Neutrophil (primary cell): ENCODE results near the gene SMAD6.

Experiments used
- H3K27ac ChIP-seq: fragments of 200-600 bp; sonication (generic); 2 replicates; pipeline ENCODE4 v1.5.1; 2016; ENCODE audit warnings: mild to moderate bottlenecking, moderate library complexity
- H3K27me3 ChIP-seq: fragments of 200-600 bp; sonication (generic); 2 replicates; pipeline ENCODE4 v1.6.0; 2016; ENCODE audit warnings: mild to moderate bottlenecking
- H3K36me3 ChIP-seq: fragments of 200-600 bp; sonication (generic); 2 replicates; pipeline ENCODE4 v1.5.1; 2017
- H3K4me1 ChIP-seq, 2 experiments: fragments of 200-600 bp in 1 of 2; sonication (generic) in 1 of 2; 1 replicate in 1 of 2; 2 replicates in 1 of 2; pipeline versions ENCODE4 v1.5.1 to v1.6.1; 2013 to 2016; ENCODE audit warnings: low read depth in 1 of 2, low read length in 1 of 2, mild to moderate bottlenecking in 1 of 2, moderate library complexity in 1 of 2; ENCODE audit not compliant: control insufficient read depth in 1 of 2, insufficient read depth in 1 of 2
- H3K4me3 ChIP-seq, 2 experiments: fragments of 200-600 bp in 1 of 2; sonication (generic) in 1 of 2; 1 replicate in 1 of 2; 2 replicates in 1 of 2; pipeline ENCODE4 v1.5.1; 2013 to 2016; ENCODE audit warnings: low read depth in 1 of 2, low read length in 1 of 2, mild to moderate bottlenecking in 1 of 2, moderate library complexity in 1 of 2
- H3K9me3 ChIP-seq: fragments of 200-600 bp; sonication (generic); 2 replicates; pipeline ENCODE4 v1.5.1; 2016
- CTCF ChIP-seq: fragments of 200-600 bp; sonication (generic); IDR thresholded peaks from 2 replicates; pipeline ENCODE4 v1.5.1; 2016; ENCODE audit warnings: antibody characterized with exemption

SMAD6 gene

GRCh38 chr15:66698971-66699370 lies 3.1 kb upstream of the SMAD6 start:
- TF ChIP-seq CTCF: no peak
- H3K36me3 ChIP-seq: no peaks in the 10 kb centered on the region
- peaks cover 25 to 26% of the 10 kb centered on the region in 2 experiments for H3K4me1 ChIP-seq

GRCh38 chr15:66700412-66700801 lies 1.6 kb upstream of the SMAD6 start:
- no peaks in the 10 kb centered on the region for H3K9me3 ChIP-seq
- TF ChIP-seq CTCF: no peak
- peaks cover 40% of the 10 kb centered on the region for H3K27me3 ChIP-seq
- peak overlapping the region; percentile 63 for H3K27ac ChIP-seq
- H3K36me3 ChIP-seq: no peaks in the 10 kb centered on the region
- H3K4me3 ChIP-seq: peak overlapping the region; percentile 86 to 91
- H3K4me1 ChIP-seq: peaks cover 28 to 30% of the 10 kb centered on the region in 2 experiments

More at GRCh38 chr15:66698971-66699370, 3.1 kb upstream of the SMAD6 start:
- Histone ChIP-seq H3K4me3 (no peak overlapping the region), H3K27ac (no peak overlapping the region), H3K9me3 (no peaks in the 10 kb centered on the region), H3K27me3 (peaks cover 26% of the 10 kb centered on the region)

GRCh38 chr15:66700802-66701421 lies 1.1 kb upstream of the SMAD6 start:
- peak overlapping the region; percentile 63 for H3K27ac ChIP-seq

GRCh38 chr15:66701422-66702034 lies 508 bp upstream of the SMAD6 start:
- Histone ChIP-seq H3K4me3 (peak overlapping the region; percentile 86 to 91), H3K36me3 (no peaks in the 10 kb centered on the region), H3K27ac (peak overlapping the region; percentile 63), H3K9me3 (no peaks in the 10 kb centered on the region), H3K27me3 (peaks cover 51% of the 10 kb centered on the region), H3K4me1 (peaks cover 28 to 30% of the 10 kb centered on the region in 2 experiments)
- no peak for TF ChIP-seq CTCF

More at GRCh38 chr15:66700802-66701421, 1.1 kb upstream of the SMAD6 start:
- Histone ChIP-seq H3K4me1 (peaks cover 28 to 30% of the 10 kb centered on the region in 2 experiments), H3K36me3 (no peaks in the 10 kb centered on the region), H3K27me3 (peaks cover 45% of the 10 kb centered on the region), H3K9me3 (no peaks in the 10 kb centered on the region), H3K4me3 (peak overlapping the region; percentile 86 to 91)
- TF ChIP-seq CTCF: peak; percentile 1

GRCh38 chr15:66702787-66703539 lies 927 bp downstream of the SMAD6 start:
- TF ChIP-seq CTCF: no peak
- H3K27ac ChIP-seq: no peak overlapping the region
- H3K27me3 ChIP-seq: peaks cover 51% of the 10 kb centered on the region
- no peaks in the 10 kb centered on the region for H3K9me3 ChIP-seq
- peak overlapping the region; percentile 86 to 91 for H3K4me3 ChIP-seq
- no peaks in the 10 kb centered on the region for H3K36me3 ChIP-seq
- H3K4me1 ChIP-seq: peaks cover 28 to 30% of the 10 kb centered on the region in 2 experiments
